MG63 (cell line): ENCODE results near the gene CDC42EP1. TPM values are rescaled to one million over a fixed set of nuclear protein-coding genes. Genes with fewer than 3 reads are reported as not detected.
"Not testable (repeated sequence)": the region's sequence is repeated elsewhere in the genome, so short reads cannot be mapped to it uniquely, and the experiment has no call there.

Experiments used
- DNase-seq: peaks from one replicate; pipeline ENCODE4 v3.0.0-alpha.2; 2020
- H3K27me3 ChIP-seq: fragments of 250-450 bp; sonication (Bioruptor Pico); 2 replicates; pipeline ENCODE4 v1.5.1; 2020; ENCODE audit warnings: mild to moderate bottlenecking, moderate library complexity
- H3K36me3 ChIP-seq: fragments of 250-450 bp; sonication (Bioruptor Pico); 2 replicates; pipeline ENCODE4 v1.5.1; 2020; ENCODE audit warnings: mild to moderate bottlenecking, moderate library complexity
- H3K4me3 ChIP-seq: fragments of 250-450 bp; sonication (Bioruptor Pico); 2 replicates; pipeline ENCODE4 v1.5.1; 2020; ENCODE audit warnings: mild to moderate bottlenecking, moderate library complexity
- H3K9me3 ChIP-seq: fragments of 250-450 bp; sonication (Bioruptor Pico); 2 replicates; pipeline ENCODE4 v1.5.1; 2020; ENCODE audit warnings: mild to moderate bottlenecking, moderate library complexity
- total RNA-seq: library from RNA; depleted of rRNA; stranded (reverse); fragments of >200 nt; shearing (Covaris generic); gene quantifications from 2 replicates; pipeline ENCODE4 v1.2.3, GENCODE V29; 2014; ENCODE audit warnings: low replicate concordance

Gene CDC42EP1
- total RNA-seq, 1 experiment from 2014 or later: 38.5 TPM

DNA sequence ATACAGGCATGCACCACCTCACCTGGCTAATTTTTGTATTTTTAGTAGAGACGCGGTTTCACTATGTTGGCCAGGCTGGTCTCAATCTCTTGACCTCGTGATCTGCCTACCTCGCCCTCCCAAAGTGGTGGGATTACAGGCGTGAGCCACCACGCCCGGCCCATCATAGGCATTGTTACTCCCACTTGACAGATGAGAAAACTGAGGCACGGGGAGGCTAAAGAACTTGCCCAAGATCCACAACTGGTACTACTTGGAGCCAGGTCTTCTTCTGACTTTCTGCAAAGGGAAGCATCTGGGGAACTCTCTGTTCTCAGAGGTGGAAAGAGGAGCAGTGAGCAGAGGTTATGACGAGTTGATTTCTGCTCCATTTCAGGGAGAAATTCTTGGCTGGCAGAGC lies 9.4 kb upstream of the CDC42EP1 start:
- H3K27me3 ChIP-seq, DNase-seq, H3K36me3 ChIP-seq, H3K4me3 ChIP-seq, H3K9me3 ChIP-seq: not testable (repeated sequence)

DNA sequence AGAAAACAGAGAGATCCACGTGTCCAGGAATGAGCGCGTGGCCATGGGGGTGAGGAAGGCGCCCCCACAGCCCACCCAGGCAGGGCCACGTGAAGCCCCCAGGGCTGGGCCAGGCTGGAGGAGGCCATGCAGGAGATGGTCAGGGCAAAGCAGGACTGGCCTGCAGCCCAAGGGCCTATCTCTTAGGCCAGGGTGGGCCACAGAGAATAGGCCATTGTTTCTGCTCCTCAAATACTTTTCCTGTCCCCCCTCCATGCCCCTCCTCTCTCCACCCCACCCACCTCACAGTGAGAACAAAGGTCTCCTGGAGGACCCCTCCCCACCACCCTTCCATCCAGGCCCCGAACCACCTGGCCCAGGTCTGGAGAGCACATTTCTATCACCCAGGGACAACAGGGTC lies 8.3 kb upstream of the CDC42EP1 start:
- H3K4me3 ChIP-seq: no peak overlapping the region
- no peaks in the 10 kb centered on the region for H3K27me3 ChIP-seq
- no peaks in the 10 kb centered on the region for H3K36me3 ChIP-seq
- H3K9me3 ChIP-seq: no peaks in the 10 kb centered on the region
- DNase-seq: no peak

DNA sequence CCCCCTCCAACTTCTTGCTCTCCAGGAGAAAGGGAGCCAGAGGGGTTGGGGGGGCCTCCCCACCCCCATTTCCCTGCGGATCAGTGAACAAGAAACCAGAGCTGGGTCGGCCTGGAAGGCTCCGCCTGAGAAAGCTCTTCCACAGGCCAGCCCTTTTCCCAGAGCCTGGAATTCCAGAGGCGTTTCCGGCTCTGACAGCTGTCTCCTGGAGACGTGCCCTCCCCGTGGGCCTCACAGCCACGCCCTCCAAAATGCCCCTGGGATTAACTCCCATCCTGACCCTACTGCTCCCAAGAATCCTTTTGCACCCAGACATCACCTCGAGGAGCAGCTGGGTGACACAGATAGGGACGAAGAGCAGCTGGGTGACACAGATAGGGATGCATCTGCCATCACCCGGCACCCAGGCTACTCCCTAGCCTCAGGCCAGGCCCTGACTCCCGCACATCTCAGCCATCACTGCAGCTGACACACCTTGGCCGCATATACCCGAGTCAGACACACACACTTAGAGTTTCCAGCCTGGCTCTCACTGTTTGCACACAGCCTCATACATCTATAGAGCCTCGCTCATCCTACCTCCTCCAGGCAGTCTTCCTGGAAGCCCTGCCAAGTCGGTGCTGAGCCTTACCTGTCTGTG lies 7.6 kb upstream of the CDC42EP1 start:
- Histone ChIP-seq H3K27me3 (no peaks in the 10 kb centered on the region), H3K9me3 (no peaks in the 10 kb centered on the region), H3K36me3 (no peaks in the 10 kb centered on the region), H3K4me3 (no peak overlapping the region)
- peak; percentile 56 for DNase-seq

DNA sequence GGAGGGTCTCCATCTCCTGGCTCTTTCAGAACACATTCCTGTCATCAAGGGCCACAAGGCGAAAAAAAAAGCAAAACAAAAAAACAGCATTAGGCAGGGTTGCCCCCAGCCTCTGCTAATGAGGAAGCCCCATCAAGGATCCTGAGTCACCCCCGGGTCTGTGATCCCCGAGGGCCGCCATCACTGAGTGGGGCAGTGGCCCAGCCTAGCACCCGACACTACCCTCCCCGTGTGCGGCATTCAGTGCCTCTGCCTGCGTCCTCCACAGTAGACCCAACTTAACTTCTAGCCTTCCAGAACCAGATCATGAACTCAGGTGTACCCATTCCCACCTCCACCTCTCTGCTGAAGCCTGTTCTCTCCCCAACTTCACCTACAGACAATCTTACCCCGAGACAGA lies 6.6 kb upstream of the CDC42EP1 start:
- Histone ChIP-seq H3K4me3 (no peak overlapping the region), H3K27me3 (no peaks in the 10 kb centered on the region), H3K36me3 (no peaks in the 10 kb centered on the region), H3K9me3 (no peaks in the 10 kb centered on the region)
- no peak for DNase-seq

DNA sequence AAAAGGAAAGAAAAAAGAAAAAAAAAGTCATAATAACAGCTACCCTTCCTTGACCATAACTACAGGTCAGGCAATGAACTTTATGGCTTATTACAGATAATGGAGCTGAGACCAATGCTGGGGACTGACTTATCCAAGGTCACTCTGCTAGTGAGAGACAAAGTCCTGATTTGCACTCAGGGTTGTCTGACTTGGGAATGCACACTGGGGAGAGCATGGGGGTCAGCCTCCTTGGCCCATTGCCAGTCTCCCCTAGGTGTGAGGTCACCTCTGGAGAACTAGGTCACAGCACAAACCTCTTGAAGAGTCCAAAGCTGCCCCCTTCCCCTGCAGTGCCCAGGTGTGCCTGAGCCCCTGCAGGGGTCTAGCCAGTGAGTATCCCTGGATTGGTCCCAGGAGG lies 5.3 kb upstream of the CDC42EP1 start:
- no peak for DNase-seq
- Histone ChIP-seq H3K27me3 (no peaks in the 10 kb centered on the region), H3K4me3 (no peak overlapping the region), H3K9me3 (no peaks in the 10 kb centered on the region), H3K36me3 (no peaks in the 10 kb centered on the region)

DNA sequence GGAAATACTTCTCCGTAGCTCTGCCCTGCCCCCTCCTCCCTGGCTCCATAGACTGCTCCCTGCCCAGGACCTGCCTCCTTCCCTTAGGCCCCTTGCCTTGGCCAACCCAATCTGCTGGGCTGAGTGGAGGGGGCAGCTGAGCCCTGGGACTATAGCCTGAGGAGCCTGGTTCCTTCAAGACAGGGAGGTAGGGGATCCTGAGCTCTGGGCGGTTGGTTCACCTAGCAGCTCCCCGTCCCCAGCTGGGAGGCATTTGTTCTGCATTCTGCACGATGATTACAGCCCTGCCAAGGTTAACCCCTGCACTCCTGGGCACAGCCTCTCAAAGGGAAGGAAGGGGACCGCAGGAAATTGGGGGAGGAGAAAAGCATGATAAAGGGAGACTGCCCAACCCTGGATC lies 3.6 kb upstream of the CDC42EP1 start:
- no peaks in the 10 kb centered on the region for H3K27me3 ChIP-seq
- DNase-seq: no peak
- H3K36me3 ChIP-seq: peaks cover 9% of the 10 kb centered on the region

DNA sequence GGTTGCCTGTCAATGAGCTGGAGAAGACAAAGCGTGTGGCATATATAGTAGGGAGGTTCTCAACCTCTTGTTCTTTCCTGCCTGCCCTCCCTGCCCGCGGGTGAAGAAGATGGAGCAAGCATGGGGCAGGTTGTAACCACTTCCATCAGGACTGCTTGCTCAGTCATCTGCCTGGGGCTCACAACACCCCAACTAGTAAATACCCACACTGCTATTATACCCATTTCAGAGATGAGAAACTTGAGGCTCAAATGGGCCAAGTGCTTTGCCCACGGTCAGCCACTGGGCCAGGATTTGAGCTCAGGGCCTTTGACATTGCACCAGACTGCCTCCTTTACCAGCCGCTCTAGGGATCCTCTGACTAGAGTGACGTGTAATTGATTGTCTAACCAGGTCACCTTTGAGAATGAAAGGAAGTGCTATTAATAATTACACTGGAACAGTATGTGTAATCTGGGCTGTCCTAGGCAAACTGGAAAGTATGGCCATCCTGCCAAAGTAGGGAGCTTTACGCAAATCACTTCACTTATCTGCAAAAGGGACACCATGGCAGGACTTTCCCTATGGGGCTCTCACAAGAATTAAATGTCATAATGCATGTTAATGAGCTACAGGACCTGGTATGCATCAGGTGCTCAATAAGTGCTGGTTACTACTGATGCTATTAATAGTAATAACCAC lies 2.8 kb upstream of the CDC42EP1 start:
- no peaks in the 10 kb centered on the region for H3K9me3 ChIP-seq
- H3K36me3 ChIP-seq: peaks cover 16% of the 10 kb centered on the region
- no peak overlapping the region for H3K4me3 ChIP-seq
- DNase-seq: no peak
- H3K27me3 ChIP-seq: no peaks in the 10 kb centered on the region

More for the DNA sequence above, 3.6 kb upstream of the CDC42EP1 start:
- H3K4me3 ChIP-seq: no peak overlapping the region
- H3K9me3 ChIP-seq: no peaks in the 10 kb centered on the region

DNA sequence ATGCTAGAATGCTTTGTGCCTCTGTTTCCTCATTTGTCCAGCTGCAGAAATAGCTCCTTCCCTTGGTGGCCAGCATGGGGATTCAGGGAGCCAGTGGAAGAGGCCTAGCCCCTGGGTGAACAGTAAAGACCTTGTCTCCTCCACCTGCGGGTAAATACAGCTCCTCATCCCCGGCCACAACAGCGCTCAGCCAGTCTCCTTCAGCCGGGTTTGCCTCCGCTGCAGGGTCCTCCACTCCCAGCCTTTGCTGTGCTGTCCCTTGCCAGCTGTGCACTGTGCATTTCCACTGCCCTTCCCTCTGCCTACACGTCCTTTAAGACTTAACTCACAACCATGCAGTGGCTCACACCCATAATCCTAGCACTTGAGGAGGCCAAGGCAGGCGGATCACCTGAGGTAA lies 1.5 kb upstream of the CDC42EP1 start:
- peaks cover 30% of the 10 kb centered on the region for H3K36me3 ChIP-seq
- DNase-seq: no peak
- H3K4me3 ChIP-seq: no peak overlapping the region
- H3K9me3 ChIP-seq: no peaks in the 10 kb centered on the region
- H3K27me3 ChIP-seq: no peaks in the 10 kb centered on the region

DNA sequence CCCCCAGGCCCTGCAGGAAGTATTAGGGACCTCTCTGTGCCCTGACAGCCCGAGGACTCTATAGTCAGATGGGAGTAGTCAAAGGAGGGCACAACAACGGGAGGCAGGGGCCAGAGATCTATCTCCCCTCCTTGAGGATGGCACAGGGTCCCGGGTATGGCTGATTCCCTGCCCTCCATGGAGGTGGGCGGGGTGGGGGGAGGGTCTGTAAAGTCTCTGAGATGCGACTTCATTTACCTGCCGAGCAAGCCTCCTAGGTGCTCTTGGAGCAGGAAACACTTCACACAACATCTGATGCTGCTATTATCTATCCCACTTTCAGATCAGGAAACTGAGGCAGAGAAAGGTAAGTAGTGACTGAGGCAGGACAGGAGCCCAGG lies 769 bp upstream of the CDC42EP1 start:
- DNase-seq: no peak
- Histone ChIP-seq H3K9me3 (no peaks in the 10 kb centered on the region), H3K27me3 (no peaks in the 10 kb centered on the region), H3K36me3 (peaks cover 37% of the 10 kb centered on the region), H3K4me3 (peak overlapping the region; percentile 57)

DNA sequence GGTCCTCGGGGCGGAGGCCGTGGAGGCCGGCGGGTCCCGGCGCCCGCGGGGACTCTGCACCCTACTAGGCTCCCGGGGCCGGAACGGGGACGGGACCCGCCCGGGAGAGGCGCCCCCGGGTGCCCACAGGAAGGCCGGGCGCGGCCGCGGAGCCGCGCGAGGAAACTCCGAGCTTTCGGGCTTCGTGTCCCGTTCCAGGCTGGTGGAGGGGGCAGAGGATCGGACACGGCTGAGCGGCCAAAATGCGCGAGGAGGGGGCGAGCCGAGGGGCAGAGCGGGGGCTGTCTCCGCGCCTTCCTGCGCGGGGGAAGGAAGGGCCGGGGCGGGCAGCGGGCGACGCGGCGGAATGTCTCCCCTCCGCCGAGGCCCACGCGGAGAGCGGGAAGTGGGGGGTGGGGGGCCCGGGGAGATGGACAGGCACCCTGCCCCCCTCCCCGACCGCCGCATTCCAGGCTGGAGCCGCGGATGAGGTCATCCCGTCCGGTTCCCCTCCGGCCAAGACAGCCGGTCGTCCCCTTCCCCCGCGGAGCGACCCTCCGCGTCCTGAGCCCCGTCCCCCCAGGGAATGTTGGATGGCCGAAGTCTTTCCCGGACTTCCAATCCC lies 430 bp downstream of the CDC42EP1 start:
- Histone ChIP-seq H3K9me3 (no peaks in the 10 kb centered on the region), H3K27me3 (no peaks in the 10 kb centered on the region), H3K4me3 (peak overlapping the region; percentile 99), H3K36me3 (peaks cover 46% of the 10 kb centered on the region)
- peak; percentile 80 for DNase-seq

DNA sequence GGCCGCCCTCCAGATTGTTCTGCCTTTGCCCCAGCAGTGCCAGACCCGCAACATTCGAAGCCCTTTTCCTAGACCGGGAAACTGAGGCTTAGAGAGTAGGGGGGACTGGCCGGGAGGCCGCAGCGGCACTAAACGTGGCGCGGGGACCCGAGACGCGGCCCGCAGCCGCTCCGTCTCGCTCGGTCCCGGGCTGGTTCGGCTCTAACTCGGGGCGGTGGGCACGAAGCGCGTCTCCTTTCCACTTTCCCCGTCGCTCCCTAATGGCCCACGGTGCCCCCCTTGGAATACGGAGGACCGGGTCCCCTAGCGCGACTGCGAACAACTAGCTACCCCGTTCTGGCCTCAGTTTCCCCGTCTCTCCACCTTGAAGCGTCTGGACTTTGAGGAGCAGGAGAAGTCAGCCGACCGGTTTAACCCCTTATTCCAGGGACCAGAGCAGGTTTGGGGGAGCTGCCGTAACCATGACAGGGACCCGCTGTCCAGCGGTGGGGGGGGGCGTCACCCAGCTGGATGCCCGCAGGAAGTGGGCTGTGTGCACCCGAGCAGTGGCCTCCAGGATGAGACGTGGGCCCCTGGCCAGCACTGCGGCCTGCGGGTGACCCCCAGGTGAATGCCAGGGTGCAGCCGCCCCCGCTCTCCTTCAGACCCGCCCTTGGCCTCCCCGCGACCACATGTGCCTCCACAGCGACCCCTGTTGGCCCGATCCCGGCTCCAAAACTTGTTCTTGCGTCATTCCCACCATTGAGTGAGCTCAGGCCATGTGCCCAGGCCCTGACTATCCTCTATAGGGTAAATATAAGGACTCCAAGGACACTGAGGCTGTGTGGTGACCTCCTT lies 1.1 kb downstream of the CDC42EP1 start:
- DNase-seq: peak; percentile 94
- H3K9me3 ChIP-seq: no peaks in the 10 kb centered on the region
- H3K27me3 ChIP-seq: no peaks in the 10 kb centered on the region
- peaks cover 53% of the 10 kb centered on the region for H3K36me3 ChIP-seq
- H3K4me3 ChIP-seq: peak overlapping the region; percentile 99

DNA sequence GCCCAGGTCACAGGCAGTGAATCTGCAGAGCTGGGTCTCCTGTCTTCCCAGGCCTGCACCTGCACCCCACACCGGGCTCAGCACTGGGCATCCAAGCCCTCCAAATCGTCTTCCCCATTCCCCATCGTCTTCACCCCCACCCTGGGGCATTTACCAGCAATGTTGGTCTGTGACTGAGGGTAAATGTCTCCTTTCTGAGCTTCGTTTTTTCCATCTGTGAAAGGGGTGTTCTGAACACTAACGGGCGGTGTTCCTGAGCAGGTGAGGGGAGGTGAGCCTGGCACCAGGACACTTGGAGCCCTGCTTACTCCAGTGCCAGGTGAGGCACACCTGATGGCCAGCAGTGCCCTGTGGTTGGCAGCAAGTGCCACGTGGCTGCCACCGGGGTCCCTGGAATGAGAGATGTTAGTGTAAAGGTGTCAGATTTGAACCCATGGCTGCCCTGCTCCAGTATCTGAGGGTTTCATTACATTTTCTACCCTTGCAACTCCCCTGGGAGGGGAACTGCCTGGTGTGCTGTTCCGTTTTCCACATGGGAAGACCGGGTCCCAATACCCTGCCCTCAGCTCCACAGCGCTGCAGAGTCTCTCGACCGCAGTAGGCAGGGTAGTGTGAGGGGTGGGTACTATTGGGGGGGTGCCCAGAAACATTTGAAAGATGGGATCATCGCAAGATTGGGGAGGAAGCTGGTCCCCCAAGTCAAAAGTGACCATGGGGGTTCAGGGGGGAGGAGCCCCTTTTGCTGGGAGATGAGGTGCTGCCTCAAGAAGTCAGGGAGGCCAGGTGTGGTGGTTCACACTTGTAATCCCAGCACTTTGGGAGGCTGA lies 2.0 kb downstream of the CDC42EP1 start:
- DNase-seq: no peak
- Histone ChIP-seq H3K4me3 (peak overlapping the region; percentile 99), H3K9me3 (no peaks in the 10 kb centered on the region), H3K36me3 (peaks cover 62% of the 10 kb centered on the region), H3K27me3 (no peaks in the 10 kb centered on the region)

DNA sequence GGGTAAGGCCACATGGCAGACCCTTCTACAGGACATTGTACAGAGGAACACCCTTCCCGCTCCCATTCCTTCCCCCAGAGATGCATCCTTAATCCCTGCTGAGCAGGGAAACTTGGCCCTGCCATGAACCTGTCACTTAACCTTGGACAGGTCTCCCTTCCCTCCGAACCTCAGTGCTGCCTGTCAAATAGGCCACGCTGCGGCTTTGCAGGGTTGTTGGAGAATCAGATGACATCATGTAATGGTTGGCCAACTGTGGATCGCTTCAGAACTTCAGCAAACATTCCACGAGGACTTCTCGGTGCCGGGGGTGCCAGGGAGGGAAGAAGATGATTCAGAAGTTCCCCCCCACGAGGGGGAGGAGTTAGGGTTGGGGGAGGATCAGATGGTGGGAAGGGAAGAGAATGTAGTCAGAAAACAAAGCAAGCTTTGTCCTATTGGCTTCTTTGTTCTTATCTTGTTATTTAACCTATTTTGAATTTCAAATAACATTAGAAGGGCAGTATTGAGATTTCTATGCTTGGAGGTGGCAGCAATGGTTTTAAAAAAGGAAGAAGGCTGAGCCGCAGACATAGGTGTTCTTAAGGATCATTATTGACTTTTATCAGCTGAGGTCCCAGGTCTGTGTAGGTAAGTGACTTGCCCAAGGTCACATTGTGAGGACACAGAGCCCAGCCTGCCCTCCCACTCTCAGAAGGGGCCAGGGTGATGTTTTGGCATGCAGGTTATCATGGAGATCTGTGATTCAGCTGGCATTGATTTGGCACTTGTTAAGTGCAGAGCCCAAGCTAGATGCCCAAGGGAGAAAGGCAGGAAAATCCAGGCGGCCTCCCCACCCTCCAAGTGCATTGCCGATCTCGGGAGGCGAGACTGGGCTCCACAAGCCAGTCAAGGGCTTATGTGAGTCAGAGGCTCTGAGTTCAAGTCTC lies 3.1 kb downstream of the CDC42EP1 start:
- peak; percentile 89 for DNase-seq
- no peaks in the 10 kb centered on the region for H3K9me3 ChIP-seq
- peaks cover 73% of the 10 kb centered on the region for H3K36me3 ChIP-seq
- H3K27me3 ChIP-seq: no peaks in the 10 kb centered on the region
- peak overlapping the region; percentile 99 for H3K4me3 ChIP-seq

DNA sequence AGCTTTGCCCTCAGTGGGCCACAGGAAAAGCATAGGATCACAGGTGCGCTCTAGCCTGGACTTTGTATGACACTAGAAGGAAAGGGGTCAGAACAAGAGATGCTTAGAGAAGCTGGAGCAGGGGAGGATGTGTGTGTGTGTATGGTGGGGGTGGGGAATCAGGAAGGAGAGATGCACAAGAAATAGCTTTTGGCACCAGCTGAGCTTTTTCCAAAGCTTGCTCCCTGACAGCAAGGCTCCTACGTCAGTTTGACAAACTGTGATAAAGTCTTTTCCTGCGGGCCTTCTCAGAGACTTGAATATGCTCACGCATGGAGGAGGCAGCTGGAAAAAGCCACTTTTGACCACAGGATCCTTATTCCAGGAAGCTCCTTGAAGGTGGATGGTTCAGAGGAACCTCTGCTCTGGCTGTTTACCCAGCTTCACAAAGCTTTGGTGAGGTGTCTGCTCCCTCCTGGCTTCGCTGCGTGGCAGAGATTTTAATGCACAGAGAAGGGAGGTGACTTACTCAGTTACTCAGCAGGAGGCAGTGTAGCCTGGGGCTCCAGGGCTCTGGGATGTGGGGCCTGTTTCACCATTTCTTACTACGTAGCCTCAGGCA lies 3.9 kb downstream of the CDC42EP1 start:
- Histone ChIP-seq H3K4me3 (no peak overlapping the region), H3K36me3 (peaks cover 75% of the 10 kb centered on the region), H3K27me3 (no peaks in the 10 kb centered on the region), H3K9me3 (no peaks in the 10 kb centered on the region)
- DNase-seq: no peak

DNA sequence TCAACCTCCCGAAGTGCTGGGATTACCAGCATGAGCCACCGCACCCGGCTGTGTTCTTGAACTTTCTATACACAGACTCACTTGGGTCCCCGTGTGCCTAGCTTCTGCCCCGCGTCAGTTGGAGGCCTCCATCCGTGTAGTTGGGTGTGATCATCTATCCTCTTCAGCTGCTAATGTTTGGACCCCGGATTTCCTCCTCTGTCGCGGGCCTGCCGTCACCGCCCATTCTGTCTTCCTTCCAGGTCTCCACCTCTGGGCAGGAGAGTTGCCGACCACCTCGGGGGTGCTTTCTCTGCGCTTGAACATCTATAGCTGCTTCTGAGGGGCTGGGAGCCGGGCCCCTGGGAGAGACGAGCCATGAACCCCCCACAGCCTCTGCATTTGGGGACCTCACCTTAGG lies 5.5 kb downstream of the CDC42EP1 start:
- Histone ChIP-seq H3K9me3 (no peaks in the 10 kb centered on the region), H3K27me3 (no peaks in the 10 kb centered on the region), H3K4me3 (no peak overlapping the region), H3K36me3 (peaks cover 79% of the 10 kb centered on the region)
- DNase-seq: no peak
